ENCODE data around the gene CDH5.

Gene CDH5

DNA sequence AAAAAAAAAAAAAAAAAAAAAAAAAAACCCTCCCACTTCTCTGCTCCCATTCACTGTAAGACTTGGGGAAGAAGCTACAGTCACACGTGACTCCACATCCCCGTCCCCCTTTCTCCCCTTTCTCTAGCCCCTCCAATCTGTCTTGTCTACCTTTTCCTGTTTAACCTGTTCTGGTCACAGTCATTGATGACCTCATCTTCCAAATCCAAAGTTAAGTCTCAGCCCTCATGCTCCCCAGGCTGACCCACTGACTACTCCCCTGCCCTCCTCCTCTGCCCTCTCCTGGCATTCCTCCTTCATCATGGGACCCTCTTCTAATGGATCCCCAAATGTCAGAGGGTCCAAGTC is 1.6 kb upstream of the CDH5 start:
- FAIRE-seq (no peak), DNase-seq (ENCODE audit: insufficient read length) (no peak)
- TF ChIP-seq POLR2A (IDR thresholded peaks at IDR 0.05; ENCODE audit: low read depth, low read length) (no peak), TAF1 (IDR thresholded peaks at IDR 0.05; ENCODE audit: borderline replicate concordance, low read depth, low read length) (no peak), POLR2AphosphoS5 (IDR thresholded peaks at IDR 0.05; ENCODE audit: low read depth, low read length) (no peak)

DNA sequence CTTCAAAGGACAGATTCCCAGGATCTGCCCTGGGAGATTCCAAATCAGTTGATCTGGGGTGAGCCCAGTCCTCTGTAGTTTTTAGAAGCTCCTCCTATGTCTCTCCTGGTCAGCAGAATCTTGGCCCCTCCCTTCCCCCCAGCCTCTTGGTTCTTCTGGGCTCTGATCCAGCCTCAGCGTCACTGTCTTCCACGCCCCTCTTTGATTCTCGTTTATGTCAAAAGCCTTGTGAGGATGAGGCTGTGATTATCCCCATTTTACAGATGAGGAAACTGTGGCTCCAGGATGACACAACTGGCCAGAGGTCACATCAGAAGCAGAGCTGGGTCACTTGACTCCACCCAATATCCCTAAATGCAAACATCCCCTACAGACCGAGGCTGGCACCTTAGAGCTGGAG is 840 bp upstream of the CDH5 start:
- FAIRE-seq (no peak), DNase-seq (ENCODE audit: insufficient read length) (no peak)
- TF ChIP-seq POLR2AphosphoS5 (IDR thresholded peaks at IDR 0.05; ENCODE audit: low read depth, low read length) (no peak), POLR2A (IDR thresholded peaks at IDR 0.05; ENCODE audit: low read depth, low read length) (no peak), TAF1 (IDR thresholded peaks at IDR 0.05; ENCODE audit: borderline replicate concordance, low read depth, low read length) (no peak)

DNA sequence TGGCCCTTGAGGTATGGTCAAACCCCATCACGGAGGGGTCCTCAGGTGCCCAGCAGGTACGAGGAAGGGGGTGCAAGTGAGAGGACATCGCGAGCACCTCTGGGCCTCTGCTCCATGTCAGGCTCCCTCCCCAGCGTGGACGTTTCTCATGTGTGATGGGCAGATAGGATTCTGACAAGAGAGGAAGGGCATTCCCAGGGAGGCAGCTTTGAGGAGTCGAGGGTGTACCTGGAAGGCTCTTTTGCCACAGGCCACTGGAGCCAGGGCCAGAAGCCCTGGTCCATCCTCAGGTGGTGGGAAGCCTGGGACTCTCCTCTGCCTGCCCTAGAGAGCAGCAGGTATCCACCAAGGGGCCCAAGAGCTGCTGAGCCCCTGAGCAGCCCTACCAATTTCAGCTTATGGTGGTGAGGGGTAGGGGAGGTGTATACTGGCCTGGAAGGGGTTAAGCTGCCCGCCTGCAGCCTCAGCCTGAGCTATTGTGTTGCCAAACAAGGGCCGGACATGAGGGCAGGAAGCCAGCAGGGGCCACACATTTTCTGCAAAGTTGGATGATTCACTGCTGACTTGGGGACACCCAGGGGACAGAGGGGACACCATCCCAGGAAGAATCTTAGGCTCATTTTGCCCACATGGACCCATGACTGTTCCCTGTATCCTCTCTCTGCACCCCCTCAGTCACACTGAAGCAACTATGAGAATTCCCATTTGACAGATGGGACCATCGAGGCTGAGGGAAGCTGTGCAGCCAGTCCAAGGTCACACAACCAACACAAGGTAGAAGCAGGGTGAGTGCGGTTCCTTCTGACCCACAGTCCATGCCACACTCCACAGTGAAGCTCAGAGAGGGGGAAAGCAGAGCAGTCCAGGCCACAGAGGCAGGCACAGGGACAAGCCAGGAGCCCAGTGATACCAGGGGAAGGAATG is 1.7 kb downstream of the CDH5 start:
- no peak for TF ChIP-seq POLR2AphosphoS5 (IDR thresholded peaks at IDR 0.05; ENCODE audit: low read depth, low read length)
- no peak for TF ChIP-seq POLR2A (IDR thresholded peaks at IDR 0.05; ENCODE audit: low read depth, low read length)
- no peak for TF ChIP-seq TAF1 (IDR thresholded peaks at IDR 0.05; ENCODE audit: borderline replicate concordance, low read depth, low read length)
- FAIRE-seq (no peak), DNase-seq (ENCODE audit: insufficient read length) (no peak)

DNA sequence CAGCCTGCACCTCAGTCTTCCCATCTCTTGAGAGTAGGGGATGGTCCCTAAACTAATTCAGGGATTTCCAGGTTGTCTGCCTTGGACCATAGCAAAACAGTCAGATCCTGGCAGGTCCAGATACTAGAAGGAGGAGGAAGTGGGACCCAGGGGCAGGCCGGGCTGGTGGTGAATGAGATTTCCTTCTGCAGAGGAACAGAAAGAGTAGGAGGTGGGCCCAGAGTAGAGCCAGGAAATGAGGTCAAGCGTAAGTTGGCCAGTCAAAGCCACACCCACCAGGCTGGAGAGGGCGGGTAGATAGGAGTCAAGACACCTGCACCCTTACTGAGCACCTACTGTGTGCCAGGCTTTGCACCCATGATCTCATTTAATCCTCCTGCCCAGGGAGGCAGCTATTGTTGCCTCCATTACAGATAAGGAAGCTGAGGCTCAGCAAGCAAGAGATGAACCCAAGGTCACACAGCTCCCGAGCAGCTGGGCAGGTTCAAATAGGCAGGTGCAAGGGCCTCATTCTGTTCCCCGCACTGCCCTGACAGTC is 2.6 kb downstream of the CDH5 start:
- TF ChIP-seq POLR2A (IDR thresholded peaks at IDR 0.05; ENCODE audit: low read depth, low read length) (no peak), POLR2AphosphoS5 (IDR thresholded peaks at IDR 0.05; ENCODE audit: low read depth, low read length) (no peak), TAF1 (IDR thresholded peaks at IDR 0.05; ENCODE audit: borderline replicate concordance, low read depth, low read length) (no peak)
- FAIRE-seq: no peak
- no peak for DNase-seq (ENCODE audit: insufficient read length)

DNA sequence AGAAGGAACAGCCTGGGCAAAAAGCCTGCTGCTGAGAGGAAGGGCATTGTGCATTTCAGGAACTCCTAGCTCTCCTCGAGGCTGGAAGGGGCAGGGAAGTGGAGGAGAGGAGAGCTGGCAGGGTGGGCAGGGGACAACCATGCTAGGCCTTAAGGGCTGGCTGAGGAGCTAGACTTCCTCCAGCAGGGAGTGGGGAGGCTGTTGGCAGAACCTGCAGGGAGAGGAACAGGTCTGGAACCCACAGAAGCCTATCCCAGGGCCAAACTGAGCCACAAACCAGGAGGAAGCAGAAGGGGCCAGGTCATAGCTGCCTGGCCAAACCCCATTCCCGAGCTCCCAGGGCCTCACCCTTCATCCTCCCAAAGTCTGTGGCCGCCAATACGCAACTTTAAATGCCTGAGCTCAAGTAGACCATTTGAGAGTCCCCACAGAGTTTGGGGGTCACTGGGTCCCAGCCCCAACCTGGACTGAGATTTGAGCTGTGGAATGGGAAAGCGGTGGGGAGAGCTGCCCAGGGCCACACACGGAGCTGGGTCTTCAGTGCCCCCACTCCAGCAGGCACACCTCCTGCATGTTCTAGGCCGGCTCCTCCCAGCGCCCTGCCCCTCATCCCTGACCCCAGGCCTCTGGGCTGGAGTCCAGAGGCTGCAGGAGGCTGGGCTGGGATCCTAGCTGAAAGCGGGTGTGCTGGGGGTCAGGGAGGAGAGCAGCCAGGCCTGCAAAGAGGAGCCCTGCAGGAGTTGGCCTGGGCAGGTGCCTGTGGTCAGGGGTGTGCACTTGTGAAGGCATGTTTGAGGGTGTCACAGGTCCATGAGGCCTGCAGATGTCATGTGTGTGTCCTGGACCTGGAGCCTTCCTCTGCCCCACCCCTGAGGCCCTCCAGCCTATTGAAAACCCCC is 4.5 kb downstream of the CDH5 start:
- DNase-seq (ENCODE audit: insufficient read length) (no peak), FAIRE-seq (no peak)
- TF ChIP-seq TAF1 (IDR thresholded peaks at IDR 0.05; ENCODE audit: borderline replicate concordance, low read depth, low read length) (no peak), POLR2A (IDR thresholded peaks at IDR 0.05; ENCODE audit: low read depth, low read length) (no peak), POLR2AphosphoS5 (IDR thresholded peaks at IDR 0.05; ENCODE audit: low read depth, low read length) (no peak)

DNA sequence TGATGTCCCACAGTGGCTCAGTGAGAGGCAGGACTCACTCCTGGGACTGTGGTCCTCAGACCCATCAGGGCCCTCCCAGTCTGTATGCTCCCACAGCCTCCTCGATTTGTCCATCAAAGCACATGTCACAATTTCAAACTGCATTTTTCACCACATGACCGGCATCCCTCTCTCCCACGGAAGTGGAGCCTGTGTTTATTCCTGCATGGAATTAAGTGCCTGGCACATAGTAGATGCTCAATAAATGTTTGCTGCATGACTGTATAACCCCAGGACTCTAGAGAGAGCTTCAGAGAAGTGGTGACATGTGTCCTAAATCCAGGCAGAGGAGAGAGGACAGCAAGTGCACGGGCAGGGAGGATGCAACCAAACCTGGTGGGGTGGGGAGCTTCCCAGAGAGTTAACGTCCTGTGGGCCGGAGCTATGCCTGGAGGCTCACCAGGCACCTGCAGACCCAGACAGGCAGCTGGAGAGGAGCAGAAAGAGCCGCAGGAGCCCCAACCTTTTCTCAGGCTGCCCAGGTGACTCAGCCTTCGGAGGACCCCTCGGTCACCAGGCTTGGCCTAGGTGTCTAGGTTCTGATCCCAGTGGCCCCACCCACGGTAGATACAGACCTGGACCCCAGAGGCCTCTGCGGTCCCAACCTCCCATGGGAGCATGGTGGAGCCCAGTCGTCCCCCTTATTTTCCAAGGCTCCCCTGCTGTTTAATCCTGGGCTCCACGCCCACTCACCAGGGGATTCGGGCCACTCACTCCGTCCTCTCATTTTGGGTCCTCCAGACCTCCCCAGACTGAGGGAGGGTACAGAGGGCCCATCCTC is 5.8 kb downstream of the CDH5 start:
- TF ChIP-seq POLR2A (IDR thresholded peaks at IDR 0.05; ENCODE audit: low read depth, low read length) (no peak), TAF1 (IDR thresholded peaks at IDR 0.05; ENCODE audit: borderline replicate concordance, low read depth, low read length) (no peak), POLR2AphosphoS5 (IDR thresholded peaks at IDR 0.05; ENCODE audit: low read depth, low read length) (no peak)
- no peak for DNase-seq (ENCODE audit: insufficient read length)
- FAIRE-seq: no peak

DNA sequence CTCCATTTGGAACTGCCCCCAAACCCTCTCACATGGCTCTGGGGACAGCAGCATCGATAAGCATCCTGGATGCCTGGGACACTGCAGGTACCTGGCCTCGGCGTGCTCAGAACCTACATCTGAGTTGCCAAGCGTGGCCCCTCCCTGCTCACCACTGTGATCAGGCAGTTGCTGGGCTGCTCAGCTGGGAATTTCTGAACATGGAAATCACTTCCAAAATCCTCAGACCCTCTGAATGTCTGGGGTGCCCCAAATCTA is 6.3 kb downstream of the CDH5 start:
- DNase-seq (ENCODE audit: insufficient read length): no peak
- no peak for FAIRE-seq
- TF ChIP-seq POLR2A (IDR thresholded peaks at IDR 0.05; ENCODE audit: low read depth, low read length): no peak
- TF ChIP-seq TAF1 (IDR thresholded peaks at IDR 0.05; ENCODE audit: borderline replicate concordance, low read depth, low read length): no peak
- no peak for TF ChIP-seq POLR2AphosphoS5 (IDR thresholded peaks at IDR 0.05; ENCODE audit: low read depth, low read length)

DNA sequence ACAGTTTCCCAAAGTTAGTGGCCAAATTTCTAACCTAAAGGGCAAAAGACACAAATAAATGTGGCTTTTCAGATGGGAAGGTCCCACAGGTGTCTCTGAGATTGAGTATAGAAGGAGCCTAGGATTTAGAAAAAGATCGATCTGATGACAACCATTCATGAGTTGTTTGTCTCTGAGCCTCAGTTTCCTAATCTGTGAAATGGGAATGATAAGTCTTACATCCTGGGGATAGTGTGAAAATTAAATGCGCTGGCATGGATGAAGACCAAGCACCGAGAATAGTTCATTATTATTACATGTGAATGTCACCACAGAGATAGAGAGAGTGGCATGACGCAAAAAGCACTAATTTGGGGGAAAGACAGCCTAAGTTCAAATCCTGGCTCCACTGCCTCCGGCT is 7.2 kb downstream of the CDH5 start:
- DNase-seq (ENCODE audit: insufficient read length) (no peak), FAIRE-seq (no peak)
- TF ChIP-seq POLR2A (IDR thresholded peaks at IDR 0.05; ENCODE audit: low read depth, low read length) (no peak), TAF1 (IDR thresholded peaks at IDR 0.05; ENCODE audit: borderline replicate concordance, low read depth, low read length) (no peak), POLR2AphosphoS5 (IDR thresholded peaks at IDR 0.05; ENCODE audit: low read depth, low read length) (no peak)

DNA sequence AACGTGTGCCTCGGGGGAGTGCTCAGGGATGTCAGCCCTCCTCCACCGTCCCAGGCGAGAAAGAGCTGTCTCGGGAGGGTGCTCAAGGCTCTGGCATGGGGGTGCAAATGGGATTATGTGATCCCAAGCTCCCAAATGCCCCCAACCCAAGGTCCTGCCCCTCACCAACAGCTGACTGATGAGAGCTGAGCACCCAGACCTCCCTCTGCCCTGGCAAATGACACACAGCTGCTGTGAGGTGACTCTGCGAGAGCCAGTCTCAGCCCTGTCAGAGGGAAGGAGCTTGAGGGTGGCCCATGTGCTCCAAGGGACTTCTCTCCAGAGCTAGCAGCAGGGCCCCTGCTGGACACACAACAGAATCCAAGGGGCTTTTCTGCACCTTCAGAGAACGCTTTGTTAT is 7.7 kb downstream of the CDH5 start:
- TF ChIP-seq POLR2AphosphoS5 (IDR thresholded peaks at IDR 0.05; ENCODE audit: low read depth, low read length) (no peak), POLR2A (IDR thresholded peaks at IDR 0.05; ENCODE audit: low read depth, low read length) (no peak), TAF1 (IDR thresholded peaks at IDR 0.05; ENCODE audit: borderline replicate concordance, low read depth, low read length) (no peak)
- DNase-seq (ENCODE audit: insufficient read length): no peak
- FAIRE-seq: no peak

DNA sequence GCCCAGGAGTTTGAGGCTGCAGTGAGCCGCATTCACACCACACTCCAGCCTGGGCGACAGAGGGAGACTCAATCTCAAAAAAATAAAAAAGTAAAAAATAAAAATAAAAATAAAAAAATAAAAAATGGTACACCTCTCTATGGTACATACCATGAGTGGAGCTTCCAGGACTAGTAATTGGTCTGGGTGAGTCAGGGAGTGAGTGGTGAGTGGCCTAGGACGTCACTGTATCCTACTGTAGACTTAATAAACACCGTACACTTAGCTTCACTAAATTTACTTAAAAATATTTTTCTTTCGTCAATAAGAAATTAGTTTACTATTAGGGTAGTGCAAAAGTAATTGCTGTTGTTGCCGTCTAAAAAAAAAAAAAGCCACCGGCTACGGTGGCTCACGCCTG is 9.0 kb downstream of the CDH5 start:
- no peak for DNase-seq (ENCODE audit: insufficient read length)
- no peak for FAIRE-seq
- TF ChIP-seq POLR2AphosphoS5 (IDR thresholded peaks at IDR 0.05; ENCODE audit: low read depth, low read length) (no peak), TAF1 (IDR thresholded peaks at IDR 0.05; ENCODE audit: borderline replicate concordance, low read depth, low read length) (no peak), POLR2A (IDR thresholded peaks at IDR 0.05; ENCODE audit: low read depth, low read length) (no peak)

DNA sequence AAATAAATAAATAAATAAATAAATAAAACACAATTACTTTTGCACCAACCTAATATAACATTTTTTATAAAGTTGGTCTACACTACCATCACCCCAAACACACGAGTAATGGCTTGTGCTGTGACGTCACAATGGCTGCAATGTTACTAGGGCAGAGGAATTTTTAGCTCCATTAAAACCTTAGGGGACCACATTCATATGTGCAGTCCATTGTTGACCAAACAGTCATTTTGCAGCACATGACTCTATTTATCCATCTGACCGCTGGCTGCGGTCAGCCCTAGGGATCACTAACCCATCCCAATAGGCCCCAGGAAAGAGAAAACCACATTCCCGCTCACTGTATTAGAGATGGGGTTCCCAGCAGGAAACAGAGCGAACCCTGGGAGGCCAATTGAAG is 9.6 kb downstream of the CDH5 start:
- DNase-seq (ENCODE audit: insufficient read length) (no peak), FAIRE-seq (no peak)
- TF ChIP-seq TAF1 (IDR thresholded peaks at IDR 0.05; ENCODE audit: borderline replicate concordance, low read depth, low read length): no peak
- no peak for TF ChIP-seq POLR2A (IDR thresholded peaks at IDR 0.05; ENCODE audit: low read depth, low read length)
- TF ChIP-seq POLR2AphosphoS5 (IDR thresholded peaks at IDR 0.05; ENCODE audit: low read depth, low read length): no peak
